OCI-LY3 (cell line): ENCODE data around the gene RBBP8.

Source experiments
- CTCF ChIP-seq: fragments of 200-600, 300-600 bp; sonication (generic); IDR thresholded peaks from 2 replicates; pipeline ENCODE4 v1.5.1; 2014; ENCODE audit warnings: antibody characterized with exemption, low read length, low read depth
- EZH2phosphoT487 ChIP-seq: fragments of 200-600 bp; shearing (Covaris generic); IDR thresholded peaks from 2 replicates; pipeline ENCODE4 v1.6.1; 2018; ENCODE audit warnings: antibody characterized with exemption, mixed run types, low read depth

- no peak for TF ChIP-seq EZH2phosphoT487
- TF ChIP-seq CTCF, result no peak
Observed at GRCh38 chr18:22883827-22884226, 49.3 kb upstream of the RBBP8 start.
